Fibroblast of skin of right biceps (primary cell): ENCODE data around the gene CBARP.

ENCODE experiments used
- DNase-seq: peaks from one replicate; pipeline ENCODE4 v3.0.0-alpha.2; 2013

Gene CBARP

GRCh38 chr19:1275260-1275975, 37.6 kb upstream of the CBARP start, which contains the start of gene FAM174C:
Gene FAM174C (plus strand): TSS chr19:1275530. CDS start chr19:1275550, 20 bp downstream.
- DNase-seq: peak; percentile 98

- peak; percentile 41 for DNase-seq
Measured at GRCh38 chr19:1274852-1275259, 37.1 kb upstream of the CBARP start.

GRCh38 chr19:1274081-1274851, 36.5 kb upstream of the CBARP start:
- DNase-seq: no peak

- no peak for DNase-seq
Measured at GRCh38 chr19:1273263-1274041, 35.6 kb upstream of the CBARP start.

- DNase-seq: no peak
Measured at GRCh38 chr19:1272423-1273262, 34.8 kb upstream of the CBARP start.

- no peak for DNase-seq
Measured at GRCh38 chr19:1271528-1272422, 34.0 kb upstream of the CBARP start.

- DNase-seq: no peak
Measured at GRCh38 chr19:1270854-1271527, 33.2 kb upstream of the CBARP start.

- DNase-seq: peak; percentile 34
Measured at GRCh38 chr19:1270213-1270853, 32.5 kb upstream of the CBARP start.

- DNase-seq: peak; percentile 88
Measured at GRCh38 chr19:1269478-1270212, 31.8 kb upstream of the CBARP start.

GRCh38 chr19:1269065-1269477, 31.3 kb upstream of the CBARP start, which contains the start of gene CIRBP:
Gene CIRBP (plus strand): TSS chr19:1269332. CDS start chr19:1270934, 1,602 bp downstream.
- peak; percentile 99 for DNase-seq

GRCh38 chr19:1268226-1269064, 30.6 kb upstream of the CBARP start:
- DNase-seq: no peak

GRCh38 chr19:1267477-1268225, 29.8 kb upstream of the CBARP start:
- DNase-seq: peak; percentile 64

GRCh38 chr19:1266916-1267476, 29.2 kb upstream of the CBARP start:
- no peak for DNase-seq

- peak; percentile 88 for DNase-seq
Measured at GRCh38 chr19:1266129-1266915, 28.5 kb upstream of the CBARP start.

- DNase-seq: peak; percentile 90
Measured at GRCh38 chr19:1265615-1266128, 27.9 kb upstream of the CBARP start.
